CD14-positive monocyte (primary cell): ENCODE data around the gene SOHLH1. TPM values are rescaled to one million over a fixed set of nuclear protein-coding genes. Genes with fewer than 3 reads are reported as not detected.

Source experiments
- DNase-seq, 3 donors: peaks; one replicate each; pipeline ENCODE4 v3.0.0-alpha.2; 2011 to 2022
- H2AFZ ChIP-seq: 2 replicates; pipeline ENCODE4 v1.6.0; 2012; ENCODE audit warnings: mild to moderate bottlenecking, low read depth, low read length, inconsistent platforms; ENCODE audit not compliant: insufficient read depth, poor library complexity, severe bottlenecking
- H3K27ac ChIP-seq, 2 donors: 1 replicate in 1 of 2; 2 replicates in 1 of 2; pipeline ENCODE4 v1.5.1; 2012 to 2013; ENCODE audit warnings: low read length in 2 of 2, control low read depth in 1 of 2, inconsistent platforms in 1 of 2, low read depth in 1 of 2, mild to moderate bottlenecking in 1 of 2
- H3K27me3 ChIP-seq, 2 donors: one replicate each; pipeline versions ENCODE4 v1.6.0 to v1.6.1; 2011 to 2013; ENCODE audit warnings: low read length in 2 of 2; ENCODE audit not compliant: control insufficient read depth in 2 of 2, insufficient read depth in 2 of 2
- H3K36me3 ChIP-seq, 2 donors: replicated peaks in 1 of 2; 1 replicate in 1 of 2; 2 replicates in 1 of 2; pipeline versions ENCODE4 v1.5.1 to v1.6.1; 2012 to 2013; ENCODE audit warnings: low read length in 2 of 2, control low read depth in 1 of 2, inconsistent platforms in 1 of 2, mild to moderate bottlenecking in 1 of 2; ENCODE audit not compliant: insufficient read depth in 2 of 2, control insufficient read depth in 1 of 2
- H3K4me1 ChIP-seq, 2 donors: 1 replicate in 1 of 2; 2 replicates in 1 of 2; pipeline versions ENCODE4 v1.5.1 to v1.6.1; 2012 to 2013; ENCODE audit warnings: low read length in 2 of 2, control low read depth in 1 of 2, inconsistent platforms in 1 of 2, mild to moderate bottlenecking in 1 of 2, moderate library complexity in 1 of 2; ENCODE audit not compliant: insufficient read depth in 2 of 2, control insufficient read depth in 1 of 2
- H3K4me2 ChIP-seq: replicated peaks from 2 replicates; pipeline ENCODE3; 2012; ENCODE audit warnings: low read length, moderate library complexity, mild to moderate bottlenecking; ENCODE audit not compliant: poor library complexity, severe bottlenecking; ENCODE audit errors: extremely low read depth
- H3K4me3 ChIP-seq, 3 experiments: fragments of 200-600 bp in 1 of 3; sonication (generic) in 1 of 3; replicated peaks in 1 of 3; 1 replicate in 2 of 3; 2 replicates in 1 of 3; pipeline ENCODE4 v1.5.1; 2011 to 2013; ENCODE audit warnings: low read length in 3 of 3, mild to moderate bottlenecking in 3 of 3, control low read depth in 2 of 3, low read depth in 2 of 3, inconsistent platforms in 1 of 3, moderate library complexity in 1 of 3
- H3K79me2 ChIP-seq: 2 replicates; pipeline ENCODE4 v1.6.0; 2012; ENCODE audit warnings: mild to moderate bottlenecking, control low read depth, inconsistent platforms, low read length, moderate library complexity; ENCODE audit not compliant: insufficient read depth
- H3K9ac ChIP-seq: 2 replicates; pipeline ENCODE4 v1.6.0; 2017; ENCODE audit warnings: low read length, mild to moderate bottlenecking; ENCODE audit not compliant: insufficient read depth, poor library complexity, severe bottlenecking
- H3K9me3 ChIP-seq, 2 donors: replicated peaks in 1 of 2; 1 replicate in 1 of 2; 2 replicates in 1 of 2; pipeline versions ENCODE4 v1.5.1 to v1.6.1; 2012 to 2013; ENCODE audit warnings: low read length in 2 of 2, control low read depth in 1 of 2; ENCODE audit not compliant: control insufficient read depth in 1 of 2, insufficient read depth in 1 of 2
- H4K20me1 ChIP-seq: 2 replicates; pipeline ENCODE4 v1.6.0; 2012; ENCODE audit warnings: mild to moderate bottlenecking, low read length, control low read depth, moderate library complexity; ENCODE audit not compliant: insufficient read depth
- H3K27ac Mint-ChIP-seq, 7 donors: one replicate each; pipeline ENCODE4 v1.8.0; 2020; ENCODE audit warnings: mild to moderate bottlenecking in 7 of 7, mixed read lengths in 7 of 7, moderate library complexity in 6 of 7, inconsistent platforms in 2 of 7
- H3K27me3 Mint-ChIP-seq, 3 donors: one replicate each; pipeline ENCODE4 v1.8.0; 2021 to 2022; ENCODE audit warnings: low read depth in 3 of 3, mild to moderate bottlenecking in 3 of 3, mixed read lengths in 3 of 3, moderate library complexity in 3 of 3, inconsistent platforms in 1 of 3
- H3K36me3 Mint-ChIP-seq, 2 donors: one replicate each; pipeline ENCODE4 v1.8.0; 2020; ENCODE audit warnings: mixed read lengths in 2 of 2, inconsistent platforms in 1 of 2, mild to moderate bottlenecking in 1 of 2
- H3K4me1 Mint-ChIP-seq: one replicate; pipeline ENCODE4 v1.8.0; 2020; ENCODE audit warnings: mild to moderate bottlenecking, mixed read lengths
- H3K4me3 Mint-ChIP-seq, 2 donors: one replicate each; pipeline ENCODE4 v1.8.0; 2020; ENCODE audit warnings: mild to moderate bottlenecking in 2 of 2, mixed read lengths in 2 of 2, moderate library complexity in 1 of 2
- H3K9me3 Mint-ChIP-seq, 7 donors: one replicate each; pipeline ENCODE4 v1.8.0; 2020 to 2022; ENCODE audit warnings: mixed read lengths in 7 of 7, mild to moderate bottlenecking in 6 of 7, moderate library complexity in 6 of 7, inconsistent platforms in 2 of 7
- CTCF ChIP-seq: fragments of 200-600 bp; IDR thresholded peaks from one replicate; pipeline ENCODE4 v1.8.0; 2022; ENCODE audit warnings: antibody characterized with exemption, mild to moderate bottlenecking
- WGBS: methylation state at CpG from one replicate; pipeline ENCODE4 v1.1.5; 2013; ENCODE audit warnings: missing lambda C conversion rate; ENCODE audit not compliant: insufficient coverage; 5-methylcytosine and 5-hydroxymethylcytosine counted together
- intact Hi-C, 2 donors: fragments of 100-400 bp; cut with micrococcal nuclease; formaldehyde crosslinking; loops; one replicate each; pipeline versions ENCODE4 v1.15.0 to v1.15.1; 2023
- polyA plus RNA-seq, 3 donors: library from polyadenylated mRNA; depleted of rRNA in 1 of 3; unstranded in 2 of 3; stranded (reverse) in 1 of 3; fragments of 300-500 nt in 2 of 3; fragments of >200 nt in 1 of 3; fragmentation: Illumina TruSeq in 2 of 3; gene quantifications; 1 replicate in 2 of 3; 2 replicates in 1 of 3; pipeline ENCODE4 v1.2.3, GENCODE V29; 2012 to 2021

The SOHLH1 gene
- polyA plus RNA-seq, 3 donors: not detected

- no peak for TF ChIP-seq CTCF
- H3K36me3 Mint-ChIP-seq: no peaks in the 10 kb centered on the region
- H3K27ac Mint-ChIP-seq: no peak overlapping the region
- H3K9ac ChIP-seq: no peak overlapping the region
- H3K27me3 Mint-ChIP-seq: peaks cover 2 to 6% (median 6%) of the 10 kb centered on the region in 3 donors
- no peaks in the 10 kb centered on the region for H3K4me1 ChIP-seq
- no peaks in the 10 kb centered on the region for H3K9me3 ChIP-seq
- DNase-seq: no peak
- H4K20me1 ChIP-seq: no peaks in the 10 kb centered on the region
- peaks cover 0 to 2% (median 0%) of the 10 kb centered on the region in 7 donors for H3K9me3 Mint-ChIP-seq
- H3K4me2 ChIP-seq: no peak overlapping the region
- intact Hi-C loops: no loop called here
- H3K27ac ChIP-seq: no peak overlapping the region
- no peaks in the 10 kb centered on the region for H3K79me2 ChIP-seq
- H2AFZ ChIP-seq: no peak overlapping the region
- H3K27me3 ChIP-seq: no peaks in the 10 kb centered on the region
- WGBS: 92% methylated on average over 16 of the region's 20 CpGs
- no peak overlapping the region for H3K4me3 Mint-ChIP-seq
- H3K36me3 ChIP-seq: no peaks in the 10 kb centered on the region
- no peaks in the 10 kb centered on the region for H3K4me1 Mint-ChIP-seq
- H3K4me3 ChIP-seq: no peak overlapping the region
Observed at GRCh38 chr9:135678236-135679017, 20.9 kb downstream of the SOHLH1 start.

GRCh38 chr9:135677641-135678168 is 21.6 kb downstream of the SOHLH1 start:
- no peaks in the 10 kb centered on the region for H3K9me3 ChIP-seq
- no peaks in the 10 kb centered on the region for H4K20me1 ChIP-seq
- no peaks in the 10 kb centered on the region for H3K36me3 ChIP-seq
- Mint-ChIP-seq H3K9me3 (peaks cover 0 to 2% (median 0%) of the 10 kb centered on the region in 7 donors), H3K27me3 (peaks cover 2 to 6% (median 6%) of the 10 kb centered on the region in 3 donors), H3K4me1 (no peaks in the 10 kb centered on the region), H3K4me3 (no peak overlapping the region), H3K27ac (no peak overlapping the region), H3K36me3 (no peaks in the 10 kb centered on the region)
- H3K9ac ChIP-seq: no peak overlapping the region
- no peak overlapping the region for H3K4me2 ChIP-seq
- H3K79me2 ChIP-seq: no peaks in the 10 kb centered on the region
- H3K4me1 ChIP-seq: no peaks in the 10 kb centered on the region
- H3K4me3 ChIP-seq: no peak overlapping the region
- intact Hi-C loops: no loop called here
- 84% methylated on average over 18 of the region's 22 CpGs for WGBS
- TF ChIP-seq CTCF: no peak
- DNase-seq: no peak
- no peak overlapping the region for H3K27ac ChIP-seq
- H2AFZ ChIP-seq: no peak overlapping the region
- no peaks in the 10 kb centered on the region for H3K27me3 ChIP-seq
